Osteoblast (primary cell): ENCODE data around the gene RAI1. TPM values are rescaled to one million over a fixed set of nuclear protein-coding genes. Genes with fewer than 3 reads are reported as not detected.
A peak's percentile ranks its signal among the peaks of the same experiment; 100 is the strongest.

ENCODE experiments used
- DNase-seq: peaks from one replicate; pipeline ENCODE4 v3.0.0; 2011; ENCODE audit warnings: low spot score, mixed read lengths; ENCODE audit not compliant: insufficient read length; ENCODE audit errors: missing footprints
- H2AFZ ChIP-seq: 2 replicates; pipeline ENCODE4 v1.6.0; 2011; ENCODE audit warnings: mild to moderate bottlenecking, low read length
- H3K27ac ChIP-seq: 2 replicates; pipeline ENCODE4 v1.5.1; 2011; ENCODE audit warnings: mild to moderate bottlenecking, low read depth, low read length, moderate library complexity
- H3K27me3 ChIP-seq: 2 replicates; pipeline ENCODE4 v1.6.0; 2012; ENCODE audit warnings: mild to moderate bottlenecking, control low read depth, inconsistent platforms, low read length, moderate library complexity; ENCODE audit not compliant: insufficient read depth
- H3K36me3 ChIP-seq: 2 replicates; pipeline ENCODE4 v1.5.1; 2011; ENCODE audit warnings: mild to moderate bottlenecking, low read length, control low read depth, moderate library complexity; ENCODE audit not compliant: insufficient read depth
- H3K4me1 ChIP-seq: 2 replicates; pipeline ENCODE4 v1.5.1; 2011; ENCODE audit warnings: mild to moderate bottlenecking, low read length, control low read depth, moderate library complexity; ENCODE audit not compliant: insufficient read depth
- H3K4me2 ChIP-seq: 2 replicates; pipeline ENCODE4 v1.6.0; 2011; ENCODE audit warnings: mild to moderate bottlenecking, low read length; ENCODE audit not compliant: insufficient read depth
- H3K4me3 ChIP-seq: fragments of 200-600 bp; sonication (generic); 3 replicates; pipeline ENCODE4 v1.5.1; 2012; ENCODE audit warnings: mild to moderate bottlenecking, low read length, inconsistent platforms; ENCODE audit not compliant: insufficient read depth
- H3K79me2 ChIP-seq: 2 replicates; pipeline ENCODE4 v1.6.0; 2012; ENCODE audit warnings: mild to moderate bottlenecking, low read length, control low read depth, inconsistent platforms; ENCODE audit not compliant: insufficient read depth
- H3K9me3 ChIP-seq: 2 replicates; pipeline ENCODE4 v1.5.1; 2011; ENCODE audit warnings: low read depth, low read length, control low read depth
- H4K20me1 ChIP-seq: 2 replicates; pipeline ENCODE4 v1.6.0; 2012; ENCODE audit warnings: mild to moderate bottlenecking, low read length, control low read depth; ENCODE audit not compliant: insufficient read depth
- CTCF ChIP-seq: IDR thresholded peaks from 2 replicates; pipeline ENCODE4 v1.5.1; 2011; ENCODE audit warnings: mild to moderate bottlenecking, low read depth, low read length, moderate library complexity; ENCODE audit errors: extremely low read depth
- total RNA-seq: library from RNA; depleted of rRNA; stranded (reverse); fragments of >200 nt; gene quantifications from 2 replicates; pipeline ENCODE4 v1.2.3, GENCODE V29; 2012

The RAI1 gene
- total RNA-seq, 1 donor, result 15.6 TPM

GRCh38 chr17:17855976-17856375 lies 174.7 kb downstream of the RAI1 start:
- peak; percentile 88 for DNase-seq
- H3K4me2 ChIP-seq, result peak overlapping the region; percentile 0
- no peak for TF ChIP-seq CTCF
- H3K36me3 ChIP-seq, result peaks cover 11% of the 10 kb centered on the region
- H2AFZ ChIP-seq, result no peak overlapping the region
- H3K79me2 ChIP-seq, result no peaks in the 10 kb centered on the region
- peaks cover 22% of the 10 kb centered on the region for H3K4me1 ChIP-seq
- H3K27me3 ChIP-seq, result no peaks in the 10 kb centered on the region
- no peak overlapping the region for H3K27ac ChIP-seq
- H4K20me1 ChIP-seq, result peaks cover 3% of the 10 kb centered on the region
- H3K4me3 ChIP-seq, result no peak overlapping the region
- no peaks in the 10 kb centered on the region for H3K9me3 ChIP-seq

- no peaks in the 10 kb centered on the region for H3K9me3 ChIP-seq
- no peak for TF ChIP-seq CTCF
- no peak overlapping the region for H2AFZ ChIP-seq
- peak; percentile 29 for DNase-seq
- peaks cover 3% of the 10 kb centered on the region for H4K20me1 ChIP-seq
- peak overlapping the region; percentile 0 for H3K4me2 ChIP-seq
- peaks cover 11% of the 10 kb centered on the region for H3K36me3 ChIP-seq
- H3K27ac ChIP-seq, result no peak overlapping the region
- H3K27me3 ChIP-seq, result no peaks in the 10 kb centered on the region
- no peaks in the 10 kb centered on the region for H3K79me2 ChIP-seq
- no peak overlapping the region for H3K4me3 ChIP-seq
- peaks cover 22% of the 10 kb centered on the region for H3K4me1 ChIP-seq
Observed at GRCh38 chr17:17856386-17856785, 175.1 kb downstream of the RAI1 start.

GRCh38 chr17:17857496-17857895 lies 176.2 kb downstream of the RAI1 start:
- H3K9me3 ChIP-seq, result no peaks in the 10 kb centered on the region
- H3K27me3 ChIP-seq, result no peaks in the 10 kb centered on the region
- no peak overlapping the region for H3K4me3 ChIP-seq
- DNase-seq, result no peak
- no peaks in the 10 kb centered on the region for H3K79me2 ChIP-seq
- H4K20me1 ChIP-seq, result peaks cover 3% of the 10 kb centered on the region
- peaks cover 16% of the 10 kb centered on the region for H3K36me3 ChIP-seq
- no peak overlapping the region for H3K4me2 ChIP-seq
- no peak for TF ChIP-seq CTCF
- peaks cover 22% of the 10 kb centered on the region for H3K4me1 ChIP-seq
- no peak overlapping the region for H3K27ac ChIP-seq
- H2AFZ ChIP-seq, result no peak overlapping the region

- no peaks in the 10 kb centered on the region for H3K9me3 ChIP-seq
- H3K4me2 ChIP-seq, result no peak overlapping the region
- no peak overlapping the region for H2AFZ ChIP-seq
- H3K36me3 ChIP-seq, result peaks cover 10% of the 10 kb centered on the region
- H3K4me1 ChIP-seq, result peaks cover 16% of the 10 kb centered on the region
- H3K27ac ChIP-seq, result no peak overlapping the region
- DNase-seq, result peak; percentile 94
- no peak overlapping the region for H3K4me3 ChIP-seq
- TF ChIP-seq CTCF, result peak; percentile 94
- H3K27me3 ChIP-seq, result no peaks in the 10 kb centered on the region
- H3K79me2 ChIP-seq, result no peaks in the 10 kb centered on the region
- peaks cover 3% of the 10 kb centered on the region for H4K20me1 ChIP-seq
Observed at GRCh38 chr17:17859909-17860765, 178.9 kb downstream of the RAI1 start.
